GM12878 (cell line): ENCODE results near the gene GALNT11. TPM values are rescaled to one million over a fixed set of nuclear protein-coding genes. Genes with fewer than 3 reads are reported as not detected.

Experiments used
- ATAC-seq: fragments of 200-7000 bp; cut with Tn5 transposase; 3 replicates; pipeline ENCODE4 v1.9.1; 2020; ENCODE audit warnings: mild to moderate bottlenecking, moderate library complexity
- BruUV-seq: library from RNA; stranded (reverse); fragments of 400-500 nt; replicated peaks from 2 replicates; lab custom pipeline; 2021; lab: Mats Ljungman, UMichigan
- CTCF ChIA-PET: fragments of 300-600 bp; sonication (Branson Sonifier 250); formaldehyde crosslinking; extraction: SDS; loops from one replicate; lab custom pipeline; 2021; ENCODE audit warnings: inconsistent platforms; lab: Yijun Ruan, JAX
- POLR2A ChIA-PET: fragments of 350-600 bp; formaldehyde crosslinking; extraction: SDS; loops from one replicate; lab custom pipeline; 2021; ENCODE audit warnings: inconsistent platforms; lab: Charles Lee
- RAD21 ChIA-PET: fragments of 300-600 bp; sonication (Branson Sonifier 250); formaldehyde crosslinking; loops from one replicate; lab custom pipeline; 2023; ENCODE audit warnings: antibody characterized with exemption; ENCODE audit not compliant: unreplicated experiment; lab: Charles Lee
- SMC1A ChIA-PET: fragments of 300-600 bp; sonication (Branson Sonifier 250); formaldehyde crosslinking; loops from one replicate; lab custom pipeline; 2023; ENCODE audit not compliant: unreplicated experiment, uncharacterized antibody; lab: Charles Lee
- DNase-seq: peaks from one replicate; pipeline ENCODE4 v3.0.0-alpha.2; 2011; ENCODE audit warnings: low read depth, low spot score
- FAIRE-seq: peaks from 3 replicates; lab custom pipeline; 2011; peaks lifted over from hg19 to GRCh38; lab: Jason Lieb, UNC
- H2AFZ ChIP-seq: 2 replicates; pipeline ENCODE4 v1.6.0; 2011; ENCODE audit warnings: low read depth, low read length, control low read depth; ENCODE audit not compliant: control insufficient read depth
- H3K27ac ChIP-seq: 2 replicates; pipeline ENCODE4 v1.5.1; 2011; ENCODE audit warnings: control low read depth; ENCODE audit not compliant: control insufficient read depth, insufficient read depth
- H3K27me3 ChIP-seq, 2 experiments: replicated peaks in 1 of 2; 2 replicates each; pipeline versions ENCODE4 v1.6.0 to v1.6.1; 2011; ENCODE audit warnings: low read length in 1 of 2; ENCODE audit not compliant: control insufficient read depth in 2 of 2, insufficient read depth in 2 of 2
- H3K36me3 ChIP-seq, 2 experiments: 2 replicates each; pipeline ENCODE4 v1.5.1; 2011; ENCODE audit warnings: low read length in 1 of 2; ENCODE audit not compliant: control insufficient read depth in 2 of 2, insufficient read depth in 2 of 2
- H3K4me1 ChIP-seq: 2 replicates; pipeline ENCODE4 v1.6.1; 2011; ENCODE audit warnings: mild to moderate bottlenecking, low read length, moderate library complexity, mixed read lengths; ENCODE audit not compliant: control insufficient read depth, insufficient read depth
- H3K4me2 ChIP-seq: 2 replicates; pipeline ENCODE4 v1.6.0; 2011; ENCODE audit warnings: control low read depth; ENCODE audit not compliant: control insufficient read depth, insufficient read depth
- H3K4me3 ChIP-seq: fragments of 200-600 bp; sonication (generic); 2 replicates; pipeline ENCODE4 v1.5.1; 2016
- H3K79me2 ChIP-seq: 2 replicates; pipeline ENCODE4 v1.6.0; 2011; ENCODE audit warnings: low read length; ENCODE audit not compliant: control insufficient read depth, insufficient read depth
- H3K9ac ChIP-seq: 2 replicates; pipeline ENCODE4 v1.8.0; 2011; ENCODE audit warnings: low read length, control low read depth, mixed read lengths; ENCODE audit not compliant: control insufficient read depth, insufficient read depth
- H3K9me3 ChIP-seq: replicated peaks from 3 replicates; pipeline ENCODE4 v1.5.1; 2011; ENCODE audit warnings: mild to moderate bottlenecking, low read length; ENCODE audit not compliant: control insufficient read depth, insufficient read depth
- H4K20me1 ChIP-seq: 2 replicates; pipeline ENCODE4 v1.6.0; 2011; ENCODE audit not compliant: control insufficient read depth, insufficient read depth
- ATF3 ChIP-seq: IDR thresholded peaks from 2 replicates; pipeline ENCODE4 v1.6.1; 2011; ENCODE audit warnings: low read depth, mild to moderate bottlenecking, low read length, moderate library complexity, borderline replicate concordance; ENCODE audit errors: extremely low read depth
- CBX3 ChIP-seq: fragments of 200-600 bp; sonication (generic); IDR thresholded peaks from 2 replicates; pipeline ENCODE4 v1.6.1; 2016; ENCODE audit warnings: low read depth, borderline replicate concordance
- CEBPZ ChIP-seq: fragments of 150-350 bp; IDR thresholded peaks from 2 replicates; pipeline ENCODE4 v1.6.1; 2016; ENCODE audit warnings: low read depth, low read length
- EP300 ChIP-seq, 2 experiments: fragments of 150-350 bp in 1 of 2; IDR thresholded peaks; 2 replicates each; pipeline ENCODE4 v1.6.1; 2011 to 2012; ENCODE audit warnings: low read depth in 2 of 2, low read length in 2 of 2, borderline replicate concordance in 1 of 2, improper control_type of control experiment in 1 of 2, inconsistent platforms in 1 of 2; ENCODE audit not compliant: control insufficient read depth in 1 of 2
- FOXM1 ChIP-seq: IDR thresholded peaks from 2 replicates; pipeline ENCODE4 v1.6.1; 2012; ENCODE audit warnings: low read depth, mild to moderate bottlenecking, inconsistent platforms, low read length, moderate library complexity
- HDGF ChIP-seq: fragments of 450-650 bp; IDR thresholded peaks from 2 replicates; pipeline ENCODE4 v1.6.1; 2016; ENCODE audit warnings: antibody characterized with exemption
- JUND ChIP-seq: IDR thresholded peaks from 2 replicates; pipeline ENCODE4 v1.6.1; 2012; ENCODE audit warnings: low read depth, mild to moderate bottlenecking, low read length, improper control_type of control experiment, moderate library complexity
- NFIC ChIP-seq: IDR thresholded peaks from 2 replicates; pipeline ENCODE4 v1.6.1; 2012; ENCODE audit warnings: low read depth, mild to moderate bottlenecking, inconsistent platforms, low read length, moderate library complexity
- RELB ChIP-seq: fragments of 450-650 bp; IDR thresholded peaks from 2 replicates; pipeline ENCODE4 v1.6.1; 2017; ENCODE audit warnings: low read depth, mild to moderate bottlenecking, moderate library complexity
- REST ChIP-seq: IDR thresholded peaks from 2 replicates; pipeline ENCODE4 v1.6.1; 2012; ENCODE audit warnings: mild to moderate bottlenecking, low read depth, low read length
- SMAD5 ChIP-seq: IDR thresholded peaks from 2 replicates; pipeline ENCODE4 v1.6.1; 2016; ENCODE audit warnings: antibody characterized with exemption, low read depth
- TBL1XR1 ChIP-seq: IDR thresholded peaks from 2 replicates; pipeline ENCODE4 v1.6.1; 2012; ENCODE audit warnings: low read depth, low read length, improper control_type of control experiment
- ZZZ3 ChIP-seq: IDR thresholded peaks from 2 replicates; pipeline ENCODE4 v1.6.1; 2011; ENCODE audit warnings: low read depth; ENCODE audit not compliant: control insufficient read depth, insufficient read length
- WGBS: methylation state at CpG from one replicate; pipeline ENCODE4 v1.1.6; 2016; ENCODE audit warnings: low lambda C conversion rate; ENCODE audit not compliant: insufficient replicate concordance, insufficient coverage; ENCODE audit errors: missing lambda C conversion rate; 5-methylcytosine and 5-hydroxymethylcytosine counted together
- in situ Hi-C: fragments of 300-500 bp; cut with MboI; formaldehyde crosslinking; loops from 9 replicates; pipeline ENCODE4 v1.14.3; 2018; ENCODE audit warnings: mixed read lengths
- intact Hi-C: fragments of 100-400 bp; cut with micrococcal nuclease; formaldehyde crosslinking; loops from one replicate; pipeline ENCODE4 v1.14.2; 2022; ENCODE audit not compliant: unreplicated experiment
- polyA plus RNA-seq, 11 experiments: library from polyadenylated mRNA; depleted of rRNA in 4 of 11; unstranded in 6 of 11; stranded (reverse) in 5 of 11; fragments of >200 nt; fragmentation: Nextera tagmentation in 4 of 11; fragmentation: Illumina TruSeq in 1 of 11; extraction: Ambion mirVana in 4 of 11; extraction: Trizol in 1 of 11; gene quantifications; 1 replicate in 1 of 11; 2 replicates in 10 of 11; pipeline versions ENCODE4 v1.2.1 to v1.2.3, GENCODE V29; 2011 to 2016; ENCODE audit warnings: inconsistent platforms in 2 of 11, missing spikeins in 2 of 11, low read depth in 1 of 11
- total RNA-seq, 4 experiments: library from RNA; depleted of rRNA in 3 of 4; stranded (reverse); fragments of >200 nt in 3 of 4; fragmentation: Illumina TruSeq in 1 of 4; extraction: Trizol in 1 of 4; gene quantifications; 2 replicates each; pipeline versions ENCODE4 v1.2.1 to v1.2.3, GENCODE V29; 2013 to 2021

The GALNT11 gene
- total and polyA plus RNA-seq, 10 of the 15 experiments (the other 5 are each of a cell fraction or from before 2014, with no cell fraction given) = 2.0 to 9.5 (median 6.4) TPM

- no peak for TF ChIP-seq SMAD5
Observed at GRCh38 chr7:152133804-152134203, 108.3 kb downstream of the GALNT11 start (continued).

GRCh38 chr7:152136686-152137085, 111.2 kb downstream of the GALNT11 start:
- no peak overlapping the region for H3K4me2 ChIP-seq
- H3K9ac ChIP-seq = no peak overlapping the region
- WGBS = 96% methylated on average over 9 of the region's 9 CpGs
- no peaks in the 10 kb centered on the region for H4K20me1 ChIP-seq
- ChIA-PET POLR2A (no interaction called here), SMC1A (interaction anchor here (0.8 to 1.5 kb wide), 3 partner anchors 16 to 19 kb away, joined by 3 to 4 read pairs (median 4); no protein-coding TSS in a partner anchor), RAD21 (no interaction called here), CTCF (interaction anchor here (0.6 to 1.5 kb wide), 2 partner anchors 106 to 570 kb away, joined by 3 to 5 read pairs; no protein-coding TSS in a partner anchor)
- no peaks in the 10 kb centered on the region for H3K79me2 ChIP-seq
- FAIRE-seq (no peak), ATAC-seq (no peak), DNase-seq (no peak)
- intact Hi-C loops = no loop called here
- H3K27ac ChIP-seq = no peak overlapping the region
- H2AFZ ChIP-seq = no peak overlapping the region
- no peaks in the 10 kb centered on the region for H3K27me3 ChIP-seq
- no peaks in the 10 kb centered on the region for H3K9me3 ChIP-seq
- no peaks in the 10 kb centered on the region for H3K4me1 ChIP-seq
- BruUV-seq = no TSS peak
- in situ Hi-C loops = no loop called here
- no peak overlapping the region for H3K4me3 ChIP-seq
- peaks cover 17 to 24% of the 10 kb centered on the region in 2 experiments for H3K36me3 ChIP-seq
- TF ChIP-seq TBL1XR1 (no peak), EP300 (IDR thresholded peaks at IDR 0.05; ENCODE audit: borderline replicate concordance in 1 of 2, control insufficient read depth in 1 of 2, low read depth in 2 of 2, low read length in 2 of 2) (no peak), CBX3 (no peak), RELB (no peak), ZZZ3 (no peak), FOXM1 (no peak), NFIC (no peak), JUND (no peak), CEBPZ (no peak), ATF3 (no peak), HDGF (no peak), REST (no peak)
